Thyroid gland (tissue), 4 donors: ENCODE results near the gene FBXO30.

Experiments used
- POLR2A ChIP-seq, 2 donors: fragments of 450-650 bp; IDR thresholded peaks; one replicate each; pipeline ENCODE4 v1.6.1; 2017; ENCODE audit warnings: antibody characterized with exemption in 2 of 2, mild to moderate bottlenecking in 2 of 2, moderate library complexity in 1 of 2
- TF ChIP-seq, protein P1 (sequence below), 6 experiments: fragments of 200-600 bp in 3 of 6; fragments of 450-650 bp in 3 of 6; sonication (generic) in 3 of 6; IDR thresholded peaks; one replicate each; pipeline ENCODE4 v1.5.1; 2016 to 2019; ENCODE audit warnings: antibody characterized with exemption in 6 of 6, mild to moderate bottlenecking in 2 of 6, inconsistent platforms in 1 of 6, moderate library complexity in 1 of 6

- no peak for TF ChIP-seq POLR2A (IDR thresholded peaks at IDR 0.05)
- TF ChIP-seq, protein P1, sequence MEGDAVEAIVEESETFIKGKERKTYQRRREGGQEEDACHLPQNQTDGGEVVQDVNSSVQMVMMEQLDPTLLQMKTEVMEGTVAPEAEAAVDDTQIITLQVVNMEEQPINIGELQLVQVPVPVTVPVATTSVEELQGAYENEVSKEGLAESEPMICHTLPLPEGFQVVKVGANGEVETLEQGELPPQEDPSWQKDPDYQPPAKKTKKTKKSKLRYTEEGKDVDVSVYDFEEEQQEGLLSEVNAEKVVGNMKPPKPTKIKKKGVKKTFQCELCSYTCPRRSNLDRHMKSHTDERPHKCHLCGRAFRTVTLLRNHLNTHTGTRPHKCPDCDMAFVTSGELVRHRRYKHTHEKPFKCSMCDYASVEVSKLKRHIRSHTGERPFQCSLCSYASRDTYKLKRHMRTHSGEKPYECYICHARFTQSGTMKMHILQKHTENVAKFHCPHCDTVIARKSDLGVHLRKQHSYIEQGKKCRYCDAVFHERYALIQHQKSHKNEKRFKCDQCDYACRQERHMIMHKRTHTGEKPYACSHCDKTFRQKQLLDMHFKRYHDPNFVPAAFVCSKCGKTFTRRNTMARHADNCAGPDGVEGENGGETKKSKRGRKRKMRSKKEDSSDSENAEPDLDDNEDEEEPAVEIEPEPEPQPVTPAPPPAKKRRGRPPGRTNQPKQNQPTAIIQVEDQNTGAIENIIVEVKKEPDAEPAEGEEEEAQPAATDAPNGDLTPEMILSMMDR (IDR thresholded peaks at IDR 0.05), result no peak
Observed at GRCh38 chr6:145815309-145816274, 997 bp upstream of the FBXO30 start.
